ENCODE data around the gene MTA3. TPM values are rescaled to one million over a fixed set of nuclear protein-coding genes. Genes with fewer than 3 reads are reported as not detected.

The MTA3 gene
- total and polyA plus RNA-seq, 9 of the 15 experiments (the other 6 are each of a cell fraction or from before 2014, with no cell fraction given) = 12.4 to 39.6 (median 23.5) TPM

GRCh38 chr2:42663828-42664227, 95.4 kb downstream of the MTA3 start (continued):
- TF ChIP-seq HMGXB4 (CRISPR knock-in tag; IDR thresholded peaks at IDR 0.05) (no peak), FOXK1 (CRISPR knock-in tag; IDR thresholded peaks at IDR 0.05; ENCODE audit: borderline replicate concordance) (no peak), CHCHD3 (CRISPR knock-in tag; IDR thresholded peaks at IDR 0.05) (no peak), SOX6 (IDR thresholded peaks at IDR 0.05) (peak; percentile 56; the same call in 1 of the 2 replicates), NCOR1 (IDR thresholded peaks at IDR 0.05) (peak; percentile 62), ZNF584 (CRISPR knock-in tag; IDR thresholded peaks at IDR 0.05; ENCODE audit: low read depth) (no peak), ZBTB40 (IDR thresholded peaks at IDR 0.05) (no peak), ZBTB40 (CRISPR knock-in tag; IDR thresholded peaks at IDR 0.05) (no peak), STAT5A (IDR thresholded peaks at IDR 0.05; ENCODE audit: borderline replicate concordance, low read length) (peak; percentile 33; the same call in 1 of the 2 replicates)

Data from K562 (cell line).